ENCODE measurements around the gene CORO2B. TPM values are rescaled to one million over a fixed set of nuclear protein-coding genes. Genes with fewer than 3 reads are reported as not detected.

Gene CORO2B
- total and polyA plus RNA-seq, 2 experiments from 2014 or later, result 1.6 to 4.6 TPM

DNA sequence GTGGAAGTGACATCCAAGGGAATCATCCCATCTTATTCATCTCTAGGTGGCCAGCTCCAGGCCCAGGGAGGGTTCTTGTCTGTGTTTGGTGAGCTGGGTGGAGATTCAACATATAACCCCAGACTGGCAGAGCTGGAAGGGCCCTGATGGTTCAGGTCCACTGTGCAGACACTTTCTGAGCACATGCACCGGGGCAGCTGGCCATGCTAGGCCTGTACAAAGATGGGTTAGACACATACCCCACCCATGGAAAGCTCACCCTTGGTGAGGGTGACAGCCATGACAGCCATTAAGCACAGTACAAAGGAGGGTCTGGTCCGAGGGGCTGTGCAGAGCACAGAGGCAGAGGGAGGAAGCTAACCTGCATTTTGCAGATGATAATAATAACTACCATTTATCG is 100.4 kb downstream of the CORO2B start:
- H3K4me3 ChIP-seq, result no peak overlapping the region
- Mint-ChIP-seq H3K4me1 (peaks cover 6% of the 10 kb centered on the region; the same call in 2 of the 3 replicates), H3K27ac (no peak overlapping the region), H3K9me3 (no peaks in the 10 kb centered on the region), H3K36me3 (ENCODE audit: low read depth) (no peaks in the 10 kb centered on the region), H3K4me3 (no peak overlapping the region), H3K27me3 (ENCODE audit: insufficient read depth, low read depth, poor library complexity) (peaks cover 6% of the 10 kb centered on the region)
- no peak overlapping the region for H2AFZ ChIP-seq
- no peaks in the 10 kb centered on the region; the same call in 1 of the 2 replicates for H3K4me1 ChIP-seq (ENCODE audit: insufficient read depth)
- no peak for TF ChIP-seq ZNF114 (CRISPR knock-in tag; IDR thresholded peaks at IDR 0.05)
- TF ChIP-seq POLR2AphosphoS5 (IDR thresholded peaks at IDR 0.05; ENCODE audit: low read depth), result no peak
- no peak for TF ChIP-seq NANOG (IDR thresholded peaks at IDR 0.05; ENCODE audit: borderline replicate concordance)
- TF ChIP-seq, protein P1, sequence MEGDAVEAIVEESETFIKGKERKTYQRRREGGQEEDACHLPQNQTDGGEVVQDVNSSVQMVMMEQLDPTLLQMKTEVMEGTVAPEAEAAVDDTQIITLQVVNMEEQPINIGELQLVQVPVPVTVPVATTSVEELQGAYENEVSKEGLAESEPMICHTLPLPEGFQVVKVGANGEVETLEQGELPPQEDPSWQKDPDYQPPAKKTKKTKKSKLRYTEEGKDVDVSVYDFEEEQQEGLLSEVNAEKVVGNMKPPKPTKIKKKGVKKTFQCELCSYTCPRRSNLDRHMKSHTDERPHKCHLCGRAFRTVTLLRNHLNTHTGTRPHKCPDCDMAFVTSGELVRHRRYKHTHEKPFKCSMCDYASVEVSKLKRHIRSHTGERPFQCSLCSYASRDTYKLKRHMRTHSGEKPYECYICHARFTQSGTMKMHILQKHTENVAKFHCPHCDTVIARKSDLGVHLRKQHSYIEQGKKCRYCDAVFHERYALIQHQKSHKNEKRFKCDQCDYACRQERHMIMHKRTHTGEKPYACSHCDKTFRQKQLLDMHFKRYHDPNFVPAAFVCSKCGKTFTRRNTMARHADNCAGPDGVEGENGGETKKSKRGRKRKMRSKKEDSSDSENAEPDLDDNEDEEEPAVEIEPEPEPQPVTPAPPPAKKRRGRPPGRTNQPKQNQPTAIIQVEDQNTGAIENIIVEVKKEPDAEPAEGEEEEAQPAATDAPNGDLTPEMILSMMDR (conservative IDR thresholded peaks at IDR 0.05; ENCODE audit: low read depth in 2 of 2), result no peak
- TF ChIP-seq, protein P2, sequence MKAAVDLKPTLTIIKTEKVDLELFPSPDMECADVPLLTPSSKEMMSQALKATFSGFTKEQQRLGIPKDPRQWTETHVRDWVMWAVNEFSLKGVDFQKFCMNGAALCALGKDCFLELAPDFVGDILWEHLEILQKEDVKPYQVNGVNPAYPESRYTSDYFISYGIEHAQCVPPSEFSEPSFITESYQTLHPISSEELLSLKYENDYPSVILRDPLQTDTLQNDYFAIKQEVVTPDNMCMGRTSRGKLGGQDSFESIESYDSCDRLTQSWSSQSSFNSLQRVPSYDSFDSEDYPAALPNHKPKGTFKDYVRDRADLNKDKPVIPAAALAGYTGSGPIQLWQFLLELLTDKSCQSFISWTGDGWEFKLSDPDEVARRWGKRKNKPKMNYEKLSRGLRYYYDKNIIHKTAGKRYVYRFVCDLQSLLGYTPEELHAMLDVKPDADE (IDR thresholded peaks at IDR 0.05), result no peak
- TF ChIP-seq, protein P3, sequence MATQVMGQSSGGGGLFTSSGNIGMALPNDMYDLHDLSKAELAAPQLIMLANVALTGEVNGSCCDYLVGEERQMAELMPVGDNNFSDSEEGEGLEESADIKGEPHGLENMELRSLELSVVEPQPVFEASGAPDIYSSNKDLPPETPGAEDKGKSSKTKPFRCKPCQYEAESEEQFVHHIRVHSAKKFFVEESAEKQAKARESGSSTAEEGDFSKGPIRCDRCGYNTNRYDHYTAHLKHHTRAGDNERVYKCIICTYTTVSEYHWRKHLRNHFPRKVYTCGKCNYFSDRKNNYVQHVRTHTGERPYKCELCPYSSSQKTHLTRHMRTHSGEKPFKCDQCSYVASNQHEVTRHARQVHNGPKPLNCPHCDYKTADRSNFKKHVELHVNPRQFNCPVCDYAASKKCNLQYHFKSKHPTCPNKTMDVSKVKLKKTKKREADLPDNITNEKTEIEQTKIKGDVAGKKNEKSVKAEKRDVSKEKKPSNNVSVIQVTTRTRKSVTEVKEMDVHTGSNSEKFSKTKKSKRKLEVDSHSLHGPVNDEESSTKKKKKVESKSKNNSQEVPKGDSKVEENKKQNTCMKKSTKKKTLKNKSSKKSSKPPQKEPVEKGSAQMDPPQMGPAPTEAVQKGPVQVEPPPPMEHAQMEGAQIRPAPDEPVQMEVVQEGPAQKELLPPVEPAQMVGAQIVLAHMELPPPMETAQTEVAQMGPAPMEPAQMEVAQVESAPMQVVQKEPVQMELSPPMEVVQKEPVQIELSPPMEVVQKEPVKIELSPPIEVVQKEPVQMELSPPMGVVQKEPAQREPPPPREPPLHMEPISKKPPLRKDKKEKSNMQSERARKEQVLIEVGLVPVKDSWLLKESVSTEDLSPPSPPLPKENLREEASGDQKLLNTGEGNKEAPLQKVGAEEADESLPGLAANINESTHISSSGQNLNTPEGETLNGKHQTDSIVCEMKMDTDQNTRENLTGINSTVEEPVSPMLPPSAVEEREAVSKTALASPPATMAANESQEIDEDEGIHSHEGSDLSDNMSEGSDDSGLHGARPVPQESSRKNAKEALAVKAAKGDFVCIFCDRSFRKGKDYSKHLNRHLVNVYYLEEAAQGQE (IDR thresholded peaks at IDR 0.05; ENCODE audit: unreplicated experiment), result no peak
- no peak for TF ChIP-seq JUNB (IDR thresholded peaks at IDR 0.05; ENCODE audit: unreplicated experiment)
- no peak for TF ChIP-seq CREB1 (CRISPR knock-in tag; IDR thresholded peaks at IDR 0.05; ENCODE audit: low read depth)
- no peak for TF ChIP-seq EZH2phosphoT487 (IDR thresholded peaks at IDR 0.05; ENCODE audit: unreplicated experiment)
- TF ChIP-seq STAT1 (IDR thresholded peaks at IDR 0.05; ENCODE audit: unreplicated experiment), result no peak
- TF ChIP-seq, protein P4, sequence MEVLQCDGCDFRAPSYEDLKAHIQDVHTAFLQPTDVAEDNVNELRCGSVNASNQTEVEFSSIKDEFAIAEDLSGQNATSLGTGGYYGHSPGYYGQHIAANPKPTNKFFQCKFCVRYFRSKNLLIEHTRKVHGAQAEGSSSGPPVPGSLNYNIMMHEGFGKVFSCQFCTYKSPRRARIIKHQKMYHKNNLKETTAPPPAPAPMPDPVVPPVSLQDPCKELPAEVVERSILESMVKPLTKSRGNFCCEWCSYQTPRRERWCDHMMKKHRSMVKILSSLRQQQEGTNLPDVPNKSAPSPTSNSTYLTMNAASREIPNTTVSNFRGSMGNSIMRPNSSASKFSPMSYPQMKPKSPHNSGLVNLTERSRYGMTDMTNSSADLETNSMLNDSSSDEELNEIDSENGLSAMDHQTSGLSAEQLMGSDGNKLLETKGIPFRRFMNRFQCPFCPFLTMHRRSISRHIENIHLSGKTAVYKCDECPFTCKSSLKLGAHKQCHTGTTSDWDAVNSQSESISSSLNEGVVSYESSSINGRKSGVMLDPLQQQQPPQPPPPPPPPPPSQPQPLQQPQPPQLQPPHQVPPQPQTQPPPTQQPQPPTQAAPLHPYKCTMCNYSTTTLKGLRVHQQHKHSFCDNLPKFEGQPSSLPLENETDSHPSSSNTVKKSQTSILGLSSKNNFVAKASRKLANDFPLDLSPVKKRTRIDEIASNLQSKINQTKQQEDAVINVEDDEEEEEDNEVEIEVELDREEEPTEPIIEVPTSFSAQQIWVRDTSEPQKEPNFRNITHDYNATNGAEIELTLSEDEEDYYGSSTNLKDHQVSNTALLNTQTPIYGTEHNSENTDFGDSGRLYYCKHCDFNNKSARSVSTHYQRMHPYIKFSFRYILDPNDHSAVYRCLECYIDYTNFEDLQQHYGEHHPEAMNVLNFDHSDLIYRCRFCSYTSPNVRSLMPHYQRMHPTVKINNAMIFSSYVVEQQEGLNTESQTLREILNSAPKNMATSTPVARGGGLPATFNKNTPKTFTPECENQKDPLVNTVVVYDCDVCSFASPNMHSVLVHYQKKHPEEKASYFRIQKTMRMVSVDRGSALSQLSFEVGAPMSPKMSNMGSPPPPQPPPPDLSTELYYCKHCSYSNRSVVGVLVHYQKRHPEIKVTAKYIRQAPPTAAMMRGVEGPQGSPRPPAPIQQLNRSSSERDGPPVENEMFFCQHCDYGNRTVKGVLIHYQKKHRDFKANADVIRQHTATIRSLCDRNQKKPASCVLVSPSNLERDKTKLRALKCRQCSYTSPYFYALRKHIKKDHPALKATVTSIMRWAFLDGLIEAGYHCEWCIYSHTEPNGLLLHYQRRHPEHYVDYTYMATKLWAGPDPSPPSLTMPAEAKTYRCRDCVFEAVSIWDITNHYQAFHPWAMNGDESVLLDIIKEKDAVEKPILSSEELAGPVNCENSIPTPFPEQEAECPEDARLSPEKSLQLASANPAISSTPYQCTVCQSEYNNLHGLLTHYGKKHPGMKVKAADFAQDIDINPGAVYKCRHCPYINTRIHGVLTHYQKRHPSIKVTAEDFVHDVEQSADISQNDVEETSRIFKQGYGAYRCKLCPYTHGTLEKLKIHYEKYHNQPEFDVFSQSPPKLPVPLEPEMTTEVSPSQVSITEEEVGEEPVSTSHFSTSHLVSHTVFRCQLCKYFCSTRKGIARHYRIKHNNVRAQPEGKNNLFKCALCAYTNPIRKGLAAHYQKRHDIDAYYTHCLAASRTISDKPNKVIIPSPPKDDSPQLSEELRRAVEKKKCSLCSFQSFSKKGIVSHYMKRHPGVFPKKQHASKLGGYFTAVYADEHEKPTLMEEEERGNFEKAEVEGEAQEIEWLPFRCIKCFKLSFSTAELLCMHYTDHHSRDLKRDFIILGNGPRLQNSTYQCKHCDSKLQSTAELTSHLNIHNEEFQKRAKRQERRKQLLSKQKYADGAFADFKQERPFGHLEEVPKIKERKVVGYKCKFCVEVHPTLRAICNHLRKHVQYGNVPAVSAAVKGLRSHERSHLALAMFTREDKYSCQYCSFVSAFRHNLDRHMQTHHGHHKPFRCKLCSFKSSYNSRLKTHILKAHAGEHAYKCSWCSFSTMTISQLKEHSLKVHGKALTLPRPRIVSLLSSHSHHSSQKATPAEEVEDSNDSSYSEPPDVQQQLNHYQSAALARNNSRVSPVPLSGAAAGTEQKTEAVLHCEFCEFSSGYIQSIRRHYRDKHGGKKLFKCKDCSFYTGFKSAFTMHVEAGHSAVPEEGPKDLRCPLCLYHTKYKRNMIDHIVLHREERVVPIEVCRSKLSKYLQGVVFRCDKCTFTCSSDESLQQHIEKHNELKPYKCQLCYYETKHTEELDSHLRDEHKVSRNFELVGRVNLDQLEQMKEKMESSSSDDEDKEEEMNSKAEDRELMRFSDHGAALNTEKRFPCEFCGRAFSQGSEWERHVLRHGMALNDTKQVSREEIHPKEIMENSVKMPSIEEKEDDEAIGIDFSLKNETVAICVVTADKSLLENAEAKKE (CRISPR knock-in tag; IDR thresholded peaks at IDR 0.05), result no peak
- H4K20me1 ChIP-seq (replicated peaks; ENCODE audit: insufficient read depth), result no peaks in the 10 kb centered on the region
- DNase-seq (ENCODE audit: low spot score), result no peak
- no peak for ATAC-seq
- H3K9me2 ChIP-seq (ENCODE audit: insufficient read depth), result no peaks in the 10 kb centered on the region
- no peaks in the 10 kb centered on the region for H3K79me2 ChIP-seq (replicated peaks; ENCODE audit: insufficient read depth)
- no peak overlapping the region for H3K27ac ChIP-seq (ENCODE audit: low read depth)
- H3K36me3 ChIP-seq (ENCODE audit: insufficient read depth), result no peaks in the 10 kb centered on the region
- H3K27me3 ChIP-seq (ENCODE audit: insufficient read depth), result no peaks in the 10 kb centered on the region
- H3F3A ChIP-seq (replicated peaks; ENCODE audit: low read depth), result no peaks in the 10 kb centered on the region
- no peak overlapping the region for H3K4me2 ChIP-seq

Data from GM23338 (cell line).